Measurements from ENCODE around the gene RECQL5. TPM values are rescaled to one million over a fixed set of nuclear protein-coding genes. Genes with fewer than 3 reads are reported as not detected.

RECQL5 gene
- total RNA-seq, 3 donors from 2014 or later = 29.3 to 41.9 (median 30.1) TPM

DNA sequence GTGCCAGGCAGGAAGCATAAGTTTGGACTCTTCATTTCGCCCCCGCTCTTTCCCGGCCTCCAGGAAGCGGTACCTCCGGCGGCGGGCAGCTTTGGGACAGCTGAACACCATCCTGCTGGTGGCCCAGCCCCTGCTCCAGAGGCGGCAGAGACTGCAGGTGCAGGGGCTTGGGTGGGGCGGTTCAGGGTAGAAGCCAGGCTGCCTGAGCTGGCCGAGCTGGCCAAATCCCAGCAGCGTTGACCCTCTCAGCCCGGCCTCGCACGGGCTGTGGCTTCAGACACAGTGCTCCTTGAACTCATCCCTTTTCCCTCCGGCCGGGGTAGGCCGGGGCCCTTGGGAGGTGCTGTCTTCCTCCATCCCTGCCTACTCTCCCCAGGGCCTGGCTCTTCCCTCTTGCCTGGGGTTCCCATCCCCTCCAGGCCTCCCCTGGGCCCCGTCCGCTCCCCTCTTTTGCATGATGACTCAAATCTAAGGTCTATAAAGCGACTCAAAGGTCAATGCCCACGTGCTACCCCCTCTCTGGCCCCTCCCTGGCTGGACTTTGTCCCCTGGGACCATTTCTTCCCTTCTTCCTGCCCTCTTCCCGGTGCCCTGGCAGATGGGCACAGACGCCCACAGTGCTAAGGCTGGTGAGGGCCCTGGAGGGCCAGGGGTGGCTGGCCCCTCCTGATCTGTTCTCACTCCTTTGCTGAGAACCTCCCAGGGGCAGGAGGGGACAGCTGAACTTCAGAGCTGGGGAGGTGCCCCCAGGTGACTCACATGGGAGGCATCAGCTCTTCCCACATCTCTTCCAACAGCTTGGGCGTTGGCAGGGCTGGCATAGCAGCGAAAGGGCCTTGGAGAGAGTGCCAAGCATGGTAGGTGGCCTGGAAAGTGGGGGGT lies 56.6 kb downstream of the RECQL5 start:
- DNase-seq (peak; percentile 86 to 92 (median 89)), ATAC-seq (peak; percentile 80)
- no peaks in the 10 kb centered on the region for H3K9me3 ChIP-seq
- TF ChIP-seq, protein P1, sequence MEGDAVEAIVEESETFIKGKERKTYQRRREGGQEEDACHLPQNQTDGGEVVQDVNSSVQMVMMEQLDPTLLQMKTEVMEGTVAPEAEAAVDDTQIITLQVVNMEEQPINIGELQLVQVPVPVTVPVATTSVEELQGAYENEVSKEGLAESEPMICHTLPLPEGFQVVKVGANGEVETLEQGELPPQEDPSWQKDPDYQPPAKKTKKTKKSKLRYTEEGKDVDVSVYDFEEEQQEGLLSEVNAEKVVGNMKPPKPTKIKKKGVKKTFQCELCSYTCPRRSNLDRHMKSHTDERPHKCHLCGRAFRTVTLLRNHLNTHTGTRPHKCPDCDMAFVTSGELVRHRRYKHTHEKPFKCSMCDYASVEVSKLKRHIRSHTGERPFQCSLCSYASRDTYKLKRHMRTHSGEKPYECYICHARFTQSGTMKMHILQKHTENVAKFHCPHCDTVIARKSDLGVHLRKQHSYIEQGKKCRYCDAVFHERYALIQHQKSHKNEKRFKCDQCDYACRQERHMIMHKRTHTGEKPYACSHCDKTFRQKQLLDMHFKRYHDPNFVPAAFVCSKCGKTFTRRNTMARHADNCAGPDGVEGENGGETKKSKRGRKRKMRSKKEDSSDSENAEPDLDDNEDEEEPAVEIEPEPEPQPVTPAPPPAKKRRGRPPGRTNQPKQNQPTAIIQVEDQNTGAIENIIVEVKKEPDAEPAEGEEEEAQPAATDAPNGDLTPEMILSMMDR (IDR thresholded peaks at IDR 0.05) = no peak
- H3K4me3 ChIP-seq = no peak overlapping the region
- H3K36me3 ChIP-seq (ENCODE audit: low read depth) = no peaks in the 10 kb centered on the region
- intact Hi-C loops (cut with DNase I, micrococcal nuclease) = no loop called here
- peaks cover 32% of the 10 kb centered on the region for H3K4me1 ChIP-seq (ENCODE audit: low read depth)

DNA sequence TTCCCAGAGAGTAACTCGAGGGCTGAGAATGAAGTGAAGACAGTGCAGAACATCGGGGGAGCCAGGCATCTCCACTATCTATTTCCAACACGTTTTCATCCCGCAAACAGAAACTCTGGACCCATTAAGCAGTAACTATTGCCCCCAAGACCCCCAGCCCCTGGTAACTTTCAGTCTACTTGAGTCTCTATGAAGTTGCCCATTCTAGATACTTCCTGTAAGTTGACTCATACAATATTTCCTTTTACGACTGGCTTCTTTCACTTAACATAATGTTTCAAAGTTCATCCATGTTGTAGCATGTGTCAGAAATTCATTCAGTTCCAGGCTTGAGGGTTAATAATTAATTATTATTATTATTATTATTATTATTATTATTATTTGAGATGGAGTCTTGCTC lies 59.9 kb downstream of the RECQL5 start:
- TF ChIP-seq, protein P1 (IDR thresholded peaks at IDR 0.05) = no peak
- peaks cover 31% of the 10 kb centered on the region for H3K4me1 ChIP-seq (ENCODE audit: low read depth)

GRCh38 chr17:75605790-75606189 lies 61.2 kb downstream of the RECQL5 start:
- TF ChIP-seq, protein P1 (IDR thresholded peaks at IDR 0.05) = no peak
- DNase-seq = no peak
- Histone ChIP-seq H3K36me3 (ENCODE audit: low read depth) (no peaks in the 10 kb centered on the region), H3K9me3 (no peaks in the 10 kb centered on the region), H3K4me1 (ENCODE audit: low read depth) (peaks cover 27% of the 10 kb centered on the region), H3K4me3 (no peak overlapping the region)
- intact Hi-C loops (cut with DNase I, micrococcal nuclease) = no loop called here
- ATAC-seq = no peak

More for the DNA sequence above, 59.9 kb downstream of the RECQL5 start:
- H3K4me3 ChIP-seq = no peak overlapping the region
- no peak for ATAC-seq
- intact Hi-C loops (cut with DNase I, micrococcal nuclease) = no loop called here
- H3K36me3 ChIP-seq (ENCODE audit: low read depth) = no peaks in the 10 kb centered on the region
- DNase-seq = no peak
- no peaks in the 10 kb centered on the region for H3K9me3 ChIP-seq

- ATAC-seq = peak; percentile 68
- no peaks in the 10 kb centered on the region for H3K9me3 ChIP-seq
- H3K4me1 ChIP-seq (ENCODE audit: low read depth) = peaks cover 18% of the 10 kb centered on the region
- TF ChIP-seq, protein P1 (IDR thresholded peaks at IDR 0.05) = no peak
- H3K36me3 ChIP-seq (ENCODE audit: low read depth) = no peaks in the 10 kb centered on the region
- H3K4me3 ChIP-seq = no peak overlapping the region
- DNase-seq = peak; percentile 61 to 70 (median 65)
- intact Hi-C loops (cut with DNase I, micrococcal nuclease) = no loop called here
Observed at GRCh38 chr17:75604034-75604695, 62.8 kb downstream of the RECQL5 start.

- no peak for ATAC-seq
- intact Hi-C loops (cut with DNase I, micrococcal nuclease) = no loop called here
- no peak for DNase-seq
- Histone ChIP-seq H3K4me1 (ENCODE audit: low read depth) (peaks cover 18% of the 10 kb centered on the region), H3K36me3 (ENCODE audit: low read depth) (no peaks in the 10 kb centered on the region), H3K4me3 (no peak overlapping the region), H3K9me3 (no peaks in the 10 kb centered on the region)
- TF ChIP-seq, protein P1 (IDR thresholded peaks at IDR 0.05) = no peak
Observed at GRCh38 chr17:75603123-75603522, 63.8 kb downstream of the RECQL5 start.
